Stimulated activated CD8-positive, alpha-beta memory T cell treated with anti-CD3 and anti-CD28 coated beads, Interleukin-2, amount 100 ng/mL, for 48 hours (primary cell): ENCODE measurements around the gene HTR1D.

Experiments
- DNase-seq, 2 donors: peaks; one replicate each; pipeline ENCODE4 v3.0.0-alpha.2; 2020; ENCODE audit warnings: low read depth in 2 of 2

HTR1D gene

GRCh38 chr1:23150125-23150524 lies 67.2 kb downstream of the HTR1D start:
- no peak for DNase-seq

GRCh38 chr1:23149114-23149513 lies 68.2 kb downstream of the HTR1D start:
- no peak for DNase-seq

GRCh38 chr1:23148084-23148483 lies 69.2 kb downstream of the HTR1D start:
- DNase-seq = no peak
